Measurements from ENCODE around the gene SLC8A3. TPM values are rescaled to one million over a fixed set of nuclear protein-coding genes. Genes with fewer than 3 reads are reported as not detected.

SLC8A3 gene
- total RNA-seq, 4 donors from 2014 or later = 0.19 to 1.1 (median 0.66) TPM

- TF ChIP-seq, protein P1, sequence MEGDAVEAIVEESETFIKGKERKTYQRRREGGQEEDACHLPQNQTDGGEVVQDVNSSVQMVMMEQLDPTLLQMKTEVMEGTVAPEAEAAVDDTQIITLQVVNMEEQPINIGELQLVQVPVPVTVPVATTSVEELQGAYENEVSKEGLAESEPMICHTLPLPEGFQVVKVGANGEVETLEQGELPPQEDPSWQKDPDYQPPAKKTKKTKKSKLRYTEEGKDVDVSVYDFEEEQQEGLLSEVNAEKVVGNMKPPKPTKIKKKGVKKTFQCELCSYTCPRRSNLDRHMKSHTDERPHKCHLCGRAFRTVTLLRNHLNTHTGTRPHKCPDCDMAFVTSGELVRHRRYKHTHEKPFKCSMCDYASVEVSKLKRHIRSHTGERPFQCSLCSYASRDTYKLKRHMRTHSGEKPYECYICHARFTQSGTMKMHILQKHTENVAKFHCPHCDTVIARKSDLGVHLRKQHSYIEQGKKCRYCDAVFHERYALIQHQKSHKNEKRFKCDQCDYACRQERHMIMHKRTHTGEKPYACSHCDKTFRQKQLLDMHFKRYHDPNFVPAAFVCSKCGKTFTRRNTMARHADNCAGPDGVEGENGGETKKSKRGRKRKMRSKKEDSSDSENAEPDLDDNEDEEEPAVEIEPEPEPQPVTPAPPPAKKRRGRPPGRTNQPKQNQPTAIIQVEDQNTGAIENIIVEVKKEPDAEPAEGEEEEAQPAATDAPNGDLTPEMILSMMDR (IDR thresholded peaks at IDR 0.05; ENCODE audit: low read depth) = no peak
Observed at GRCh38 chr14:70116278-70116677, 72.5 kb downstream of the SLC8A3 start.

- TF ChIP-seq, protein P1 (IDR thresholded peaks at IDR 0.05; ENCODE audit: low read depth) = no peak
Observed at GRCh38 chr14:70114621-70115156, 74.1 kb downstream of the SLC8A3 start.

DNA sequence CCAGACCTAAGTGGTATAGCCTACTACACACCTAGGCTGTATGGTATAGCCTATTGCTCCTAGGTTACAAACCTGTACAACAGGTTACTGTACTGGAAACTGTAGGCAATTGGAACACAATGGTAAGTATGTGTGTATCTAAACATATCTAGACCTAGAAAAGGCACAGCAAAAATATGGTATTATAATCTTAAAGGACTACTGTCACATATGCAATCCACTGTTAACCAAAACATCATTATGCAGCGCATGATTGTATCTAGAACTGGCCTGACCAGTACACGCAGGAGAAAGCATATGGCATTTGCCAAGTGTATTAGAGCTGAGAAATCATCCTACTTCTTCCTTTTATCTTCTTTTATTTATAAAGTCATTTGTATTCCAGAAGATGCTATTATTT, 75.5 kb downstream of the SLC8A3 start:
- TF ChIP-seq, protein P1 (IDR thresholded peaks at IDR 0.05; ENCODE audit: low read depth) = no peak

DNA sequence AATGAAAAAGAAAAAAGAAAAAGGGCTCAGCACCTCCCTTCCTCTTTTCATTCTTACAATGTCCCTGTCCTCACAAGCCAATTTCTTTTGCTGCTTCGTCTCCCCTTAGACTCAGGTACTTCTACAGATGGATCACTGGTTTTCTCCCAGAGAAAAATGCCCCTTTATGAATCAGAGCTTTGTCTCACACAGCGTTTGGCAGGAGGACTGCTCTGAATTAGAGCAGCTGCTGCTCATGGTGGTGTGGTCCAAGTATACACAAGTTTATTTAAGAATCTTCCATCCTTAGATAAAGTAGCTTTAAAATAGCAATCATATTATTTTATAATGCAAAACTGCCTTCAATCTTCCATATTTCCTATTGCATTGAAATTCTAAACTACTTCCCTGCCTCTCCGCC, 80.3 kb downstream of the SLC8A3 start:
- TF ChIP-seq, protein P1 (IDR thresholded peaks at IDR 0.05; ENCODE audit: low read depth) = no peak

DNA sequence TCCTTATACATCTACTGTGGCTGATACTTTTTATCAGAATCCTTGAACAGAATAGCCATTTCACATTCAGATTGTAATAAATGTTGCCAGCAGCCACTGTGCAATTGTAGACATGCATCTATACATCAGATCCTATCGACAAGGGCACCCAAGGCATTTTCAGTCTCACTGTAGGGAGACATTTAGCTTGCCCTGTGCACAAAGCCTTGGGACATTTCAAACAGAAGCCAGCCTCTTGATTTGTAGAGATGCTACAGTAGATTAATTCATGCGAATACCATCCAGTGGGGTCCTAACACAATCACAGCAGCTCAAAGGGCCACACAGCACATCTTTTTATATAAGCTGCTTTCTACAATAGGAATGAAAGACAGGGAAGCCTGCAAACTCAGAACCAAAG, 81.4 kb downstream of the SLC8A3 start:
- TF ChIP-seq, protein P1 (IDR thresholded peaks at IDR 0.05; ENCODE audit: low read depth) = no peak

DNA sequence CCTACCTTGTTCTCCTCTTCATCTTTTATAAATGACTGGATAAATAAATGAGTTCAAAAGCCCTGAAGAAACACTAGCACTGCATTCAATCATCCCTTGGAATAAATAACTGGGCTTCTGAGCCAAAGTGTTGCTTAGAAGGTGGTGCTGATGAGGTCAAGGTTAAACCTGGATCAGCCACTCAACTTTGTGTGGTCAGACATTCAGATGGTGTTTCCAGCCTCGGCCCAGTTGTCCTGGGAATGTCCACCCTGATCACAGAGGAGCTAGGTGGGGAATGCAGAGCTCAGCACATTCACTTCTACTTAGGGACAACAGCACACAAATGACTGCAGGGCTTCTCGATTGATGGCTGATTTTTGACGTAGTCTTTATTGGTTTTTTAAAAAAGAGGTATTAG, 88.7 kb downstream of the SLC8A3 start:
- TF ChIP-seq, protein P1 (IDR thresholded peaks at IDR 0.05; ENCODE audit: low read depth) = no peak

DNA sequence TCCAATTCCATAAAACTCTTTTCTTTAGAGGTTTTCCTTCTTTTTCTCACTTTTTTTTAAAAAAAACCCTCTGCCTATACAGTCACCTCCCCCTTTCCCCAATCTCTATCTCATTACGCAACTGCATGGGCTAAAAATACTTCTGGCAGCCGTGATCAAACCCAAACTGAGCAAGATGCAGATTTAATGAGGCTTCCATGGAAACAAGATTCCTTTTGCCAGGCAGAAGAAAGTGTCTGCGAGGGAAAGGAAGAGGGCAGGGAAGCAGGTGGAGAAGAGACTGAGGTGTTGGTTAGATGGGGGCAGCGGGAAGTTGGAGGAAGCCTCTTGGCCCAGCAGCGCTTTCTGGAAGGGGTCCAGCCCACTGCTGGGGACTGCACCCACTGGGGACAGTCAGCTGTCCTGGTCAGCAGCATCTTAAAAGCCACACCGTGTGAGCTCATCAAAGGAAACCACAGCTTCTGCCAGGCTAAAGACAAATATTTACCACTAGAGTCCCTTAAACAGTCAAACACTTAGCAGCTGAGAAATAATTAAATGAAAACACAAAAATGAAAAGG, 90.4 kb downstream of the SLC8A3 start:
- TF ChIP-seq, protein P1 (IDR thresholded peaks at IDR 0.05; ENCODE audit: low read depth) = no peak

Data from subcutaneous adipose tissue (tissue), 4 donors.